ENCODE measurements around the gene SLC29A4. TPM values are rescaled to one million over a fixed set of nuclear protein-coding genes. Genes with fewer than 3 reads are reported as not detected.

SLC29A4 gene
- total RNA-seq, 2 experiments from 2014 or later: 0.45 to 0.88 TPM

DNA sequence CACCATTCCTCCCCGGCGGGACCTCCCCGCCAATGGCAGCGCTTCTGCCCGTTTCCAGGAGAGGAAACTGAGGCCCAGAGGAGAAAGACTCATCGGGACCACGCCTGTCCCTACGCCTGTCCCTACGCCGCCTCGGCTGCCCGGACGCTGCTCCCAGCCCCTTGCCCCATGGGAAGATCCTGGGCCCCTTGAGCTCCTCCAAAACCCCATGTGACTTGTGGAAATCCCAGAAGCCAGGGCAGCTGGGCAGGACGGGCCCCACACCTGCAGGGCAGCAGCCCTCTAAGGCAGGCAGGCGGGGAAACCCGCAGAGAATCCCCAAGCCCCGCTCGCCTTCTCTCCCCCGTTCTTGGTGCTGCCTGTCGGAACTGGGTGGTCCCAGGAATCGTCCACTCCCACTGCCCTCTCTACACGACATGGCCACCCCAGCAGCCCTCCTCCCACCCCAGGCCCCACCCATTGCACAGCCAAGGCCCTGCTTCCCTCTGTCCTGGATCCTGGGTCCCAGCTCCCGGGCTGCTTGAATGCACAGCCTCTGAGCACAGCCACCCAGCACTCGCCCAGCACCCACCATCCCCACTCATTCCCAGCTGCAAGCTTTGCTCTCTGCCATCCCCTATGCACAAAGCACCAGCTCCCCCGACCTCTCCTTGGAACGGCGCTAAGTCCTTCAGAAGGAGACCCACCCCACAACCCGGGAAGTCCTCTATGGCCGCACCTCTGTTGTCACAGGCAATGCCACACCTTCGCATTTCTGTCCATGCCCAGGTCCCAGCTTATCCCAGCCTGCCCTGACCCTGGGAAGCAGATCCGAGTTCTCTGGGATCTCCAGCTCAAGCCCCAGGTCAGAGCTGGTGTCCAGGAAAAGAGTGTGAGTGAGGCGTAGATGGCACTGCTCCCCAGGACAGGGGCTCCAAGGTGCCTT, 50.6 kb downstream of the SLC29A4 start:
- no peak for DNase-seq
- POLR2A ChIA-PET: no interaction called here
- CTCF ChIA-PET: no interaction called here
- peaks cover 61% of the 10 kb centered on the region for H3K36me3 Mint-ChIP-seq (ENCODE audit: low read depth)
- peaks cover 17% of the 10 kb centered on the region for H3K4me1 Mint-ChIP-seq
- H3K27ac Mint-ChIP-seq: no peak overlapping the region
- peaks cover 3% of the 10 kb centered on the region for H3K27me3 Mint-ChIP-seq
- H3K4me3 Mint-ChIP-seq: no peak overlapping the region
- peaks cover 9% of the 10 kb centered on the region for H3K9me3 Mint-ChIP-seq

DNA sequence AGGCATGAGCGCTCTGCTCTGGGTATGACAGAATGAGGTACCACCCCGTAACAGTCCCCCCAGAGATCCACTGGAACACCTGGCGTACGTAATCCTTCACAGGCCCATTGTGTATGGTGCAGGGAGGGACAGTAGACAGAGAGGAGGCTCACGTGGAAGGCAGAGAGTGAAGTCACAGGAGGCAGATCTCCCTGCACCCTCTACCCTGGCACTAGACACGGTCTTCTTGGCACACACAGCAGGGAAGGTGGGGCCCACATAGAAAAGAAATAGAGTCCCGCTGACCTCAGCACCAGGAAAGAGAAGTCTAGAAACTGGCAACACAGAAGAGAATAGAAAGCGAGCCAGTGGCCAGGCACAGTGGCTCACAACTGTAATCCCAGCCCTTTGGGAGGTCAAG, 51.9 kb downstream of the SLC29A4 start:
- peaks cover 17% of the 10 kb centered on the region for H3K4me1 Mint-ChIP-seq
- no peak overlapping the region for H3K27ac Mint-ChIP-seq
- H3K36me3 Mint-ChIP-seq (ENCODE audit: low read depth): peaks cover 67% of the 10 kb centered on the region
- peaks cover 3% of the 10 kb centered on the region for H3K27me3 Mint-ChIP-seq
- peaks cover 9% of the 10 kb centered on the region for H3K9me3 Mint-ChIP-seq
- ChIA-PET CTCF (no interaction called here), POLR2A (no interaction called here)
- no peak for DNase-seq
- no peak overlapping the region for H3K4me3 Mint-ChIP-seq

DNA sequence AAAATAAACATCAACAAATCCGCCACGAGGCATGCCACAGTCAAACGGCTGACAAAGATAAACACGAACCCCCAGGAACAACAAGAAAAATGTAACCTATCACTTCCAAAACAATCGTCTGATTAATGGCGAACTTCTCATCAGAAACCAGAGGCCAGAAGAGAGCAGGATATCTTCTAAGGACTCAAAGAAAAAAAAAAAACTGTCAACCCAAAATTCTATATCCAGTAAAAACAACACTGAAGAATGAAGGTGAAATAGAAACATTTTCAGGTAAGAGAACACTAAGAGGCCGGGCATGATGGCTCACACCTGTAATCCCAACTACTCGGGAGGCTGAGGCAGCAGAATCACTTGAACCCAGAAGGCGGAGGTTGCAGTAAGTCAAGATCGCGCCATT, 54.3 kb downstream of the SLC29A4 start:
- POLR2A ChIA-PET: no interaction called here
- Mint-ChIP-seq H3K4me1 (peaks cover 12% of the 10 kb centered on the region), H3K4me3 (no peak overlapping the region), H3K9me3 (peaks cover 13% of the 10 kb centered on the region), H3K36me3 (ENCODE audit: low read depth) (peaks cover 72% of the 10 kb centered on the region), H3K27me3 (no peaks in the 10 kb centered on the region), H3K27ac (no peak overlapping the region)
- CTCF ChIA-PET: interaction anchor here (0.6 kb wide), 1 partner anchor 22 kb away, joined by 3 read pairs; no protein-coding TSS in a partner anchor
- no peak for DNase-seq

DNA sequence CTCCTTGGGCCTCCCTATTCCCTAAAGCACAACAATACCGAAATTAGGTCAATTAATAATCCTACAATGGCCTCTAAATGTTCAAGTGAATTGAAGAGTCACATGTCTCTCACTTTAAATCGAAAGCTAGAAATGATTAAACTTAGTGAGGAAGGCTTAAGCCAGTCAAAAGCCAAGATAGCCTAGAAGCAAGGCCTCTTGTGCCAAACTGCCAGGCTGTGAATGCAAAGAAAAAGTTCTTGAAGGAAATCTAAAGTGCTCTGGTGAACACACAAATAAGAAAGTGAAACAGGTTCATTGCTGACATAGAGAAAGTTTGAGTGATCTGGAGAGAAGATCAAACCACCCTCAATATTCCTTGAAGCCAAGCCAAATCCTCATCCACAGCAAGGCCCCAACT, 57.2 kb downstream of the SLC29A4 start:
- no peak overlapping the region for H3K4me3 Mint-ChIP-seq
- H3K27ac Mint-ChIP-seq: no peak overlapping the region
- peaks cover 6% of the 10 kb centered on the region for H3K4me1 Mint-ChIP-seq
- DNase-seq: no peak
- peaks cover 84% of the 10 kb centered on the region for H3K36me3 Mint-ChIP-seq (ENCODE audit: low read depth)
- H3K9me3 Mint-ChIP-seq: peaks cover 23% of the 10 kb centered on the region
- POLR2A ChIA-PET: no interaction called here
- CTCF ChIA-PET: no interaction called here
- no peaks in the 10 kb centered on the region for H3K27me3 Mint-ChIP-seq

DNA sequence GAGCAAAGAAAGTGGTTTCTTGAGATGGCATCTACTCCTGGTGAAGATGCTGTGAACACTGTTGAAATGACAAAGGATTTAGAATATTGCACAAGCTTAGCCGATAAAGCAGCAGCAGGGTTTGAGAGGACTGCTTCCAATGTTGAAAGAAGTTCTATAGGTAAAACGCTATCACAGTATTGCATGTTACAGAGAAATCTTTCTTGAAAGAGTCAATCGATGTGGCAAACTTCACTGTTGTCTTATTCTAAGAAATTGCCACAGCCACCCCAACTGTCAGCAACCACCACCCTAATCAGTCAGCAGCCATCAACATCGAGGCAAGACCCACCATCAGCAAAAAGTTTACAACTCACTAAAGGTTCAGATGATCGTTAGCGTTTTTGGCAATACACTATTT, 59.9 kb downstream of the SLC29A4 start:
- DNase-seq: no peak
- Mint-ChIP-seq H3K27me3 (no peaks in the 10 kb centered on the region), H3K27ac (no peak overlapping the region), H3K36me3 (ENCODE audit: low read depth) (peaks cover 75% of the 10 kb centered on the region), H3K9me3 (peaks cover 15% of the 10 kb centered on the region), H3K4me3 (no peak overlapping the region), H3K4me1 (peaks cover 6% of the 10 kb centered on the region)
- ChIA-PET CTCF (no interaction called here), POLR2A (no interaction called here)

DNA sequence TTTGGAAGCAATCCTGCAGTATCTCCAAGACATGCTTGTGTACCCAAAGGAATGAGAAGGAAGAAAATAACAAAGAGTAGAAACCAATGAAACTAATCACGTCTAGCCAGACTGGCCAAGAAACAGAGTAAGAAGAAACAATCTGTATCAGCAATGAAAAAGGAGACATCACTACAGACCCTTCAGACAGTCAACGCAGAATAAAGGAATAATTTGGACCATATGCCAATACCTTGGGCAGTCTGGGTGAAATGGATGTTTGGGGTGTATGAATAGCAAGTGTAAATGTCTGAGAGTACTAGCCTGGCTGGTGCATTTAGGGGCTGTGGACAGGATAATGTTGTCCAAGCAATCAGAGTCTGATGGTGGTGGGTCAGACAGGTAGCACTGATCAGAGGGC, 61.1 kb downstream of the SLC29A4 start:
- POLR2A ChIA-PET: no interaction called here

DNA sequence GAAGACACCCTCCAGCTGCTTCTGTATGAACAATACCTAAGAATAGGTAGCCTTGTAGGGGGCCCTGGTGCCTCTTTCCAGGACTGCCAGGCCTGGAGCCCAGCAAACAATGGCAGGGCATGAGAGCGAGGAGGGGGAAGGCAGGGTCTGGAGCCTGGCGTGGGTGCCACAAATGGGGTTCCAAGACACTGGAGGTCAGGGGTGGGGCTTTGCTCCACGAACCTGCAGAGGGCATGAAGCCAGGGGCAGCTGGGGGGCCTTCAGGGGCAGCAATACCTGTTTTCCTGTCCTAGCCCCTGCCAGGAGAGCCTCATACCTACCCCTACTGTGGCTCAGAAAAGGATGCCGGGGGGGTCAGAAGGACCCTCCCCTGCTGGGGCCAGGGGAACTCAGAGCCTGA, 61.6 kb downstream of the SLC29A4 start:
- DNase-seq: no peak
- CTCF ChIA-PET: no interaction called here
- H3K36me3 Mint-ChIP-seq (ENCODE audit: low read depth): peaks cover 68% of the 10 kb centered on the region
- peaks cover 6% of the 10 kb centered on the region for H3K4me1 Mint-ChIP-seq
- H3K4me3 Mint-ChIP-seq: no peak overlapping the region
- POLR2A ChIA-PET: no interaction called here
- H3K9me3 Mint-ChIP-seq: peaks cover 15% of the 10 kb centered on the region
- H3K27ac Mint-ChIP-seq: no peak overlapping the region
- H3K27me3 Mint-ChIP-seq: no peaks in the 10 kb centered on the region

More for the DNA sequence above, 61.1 kb downstream of the SLC29A4 start:
- Mint-ChIP-seq H3K4me1 (peaks cover 6% of the 10 kb centered on the region), H3K4me3 (no peak overlapping the region), H3K9me3 (peaks cover 15% of the 10 kb centered on the region), H3K27me3 (no peaks in the 10 kb centered on the region), H3K36me3 (ENCODE audit: low read depth) (peaks cover 69% of the 10 kb centered on the region), H3K27ac (no peak overlapping the region)
- no peak for DNase-seq
- CTCF ChIA-PET: no interaction called here

DNA sequence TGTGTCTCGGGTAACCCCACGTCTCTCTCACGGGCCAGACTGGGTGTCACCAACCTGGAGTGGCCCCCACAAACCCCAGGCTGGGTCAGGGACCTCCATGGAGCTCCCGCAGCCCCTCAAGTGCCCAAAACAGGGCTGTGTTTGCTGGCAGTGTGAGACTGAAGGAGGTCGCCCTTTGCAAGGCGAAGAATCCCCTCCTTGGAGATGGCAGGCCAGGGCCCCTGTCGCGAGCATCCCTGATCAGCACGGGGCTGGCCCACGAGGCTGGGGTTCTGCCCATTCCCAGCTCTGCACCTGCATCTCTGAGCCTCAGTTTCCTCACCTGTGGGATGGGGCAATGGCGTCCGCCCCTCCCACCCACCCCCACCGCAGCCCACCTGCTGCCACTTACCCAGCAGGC, 62.4 kb downstream of the SLC29A4 start:
- ChIA-PET POLR2A (no interaction called here), CTCF (interaction anchor here (0.6 kb wide), 1 partner anchor 57 kb away, joined by 3 read pairs; no protein-coding TSS in a partner anchor)
- no peaks in the 10 kb centered on the region for H3K27me3 Mint-ChIP-seq
- H3K36me3 Mint-ChIP-seq (ENCODE audit: low read depth): peaks cover 63% of the 10 kb centered on the region
- no peak overlapping the region for H3K27ac Mint-ChIP-seq
- peaks cover 15% of the 10 kb centered on the region for H3K9me3 Mint-ChIP-seq
- H3K4me1 Mint-ChIP-seq: peaks cover 1% of the 10 kb centered on the region
- no peak for DNase-seq
- no peak overlapping the region for H3K4me3 Mint-ChIP-seq

DNA sequence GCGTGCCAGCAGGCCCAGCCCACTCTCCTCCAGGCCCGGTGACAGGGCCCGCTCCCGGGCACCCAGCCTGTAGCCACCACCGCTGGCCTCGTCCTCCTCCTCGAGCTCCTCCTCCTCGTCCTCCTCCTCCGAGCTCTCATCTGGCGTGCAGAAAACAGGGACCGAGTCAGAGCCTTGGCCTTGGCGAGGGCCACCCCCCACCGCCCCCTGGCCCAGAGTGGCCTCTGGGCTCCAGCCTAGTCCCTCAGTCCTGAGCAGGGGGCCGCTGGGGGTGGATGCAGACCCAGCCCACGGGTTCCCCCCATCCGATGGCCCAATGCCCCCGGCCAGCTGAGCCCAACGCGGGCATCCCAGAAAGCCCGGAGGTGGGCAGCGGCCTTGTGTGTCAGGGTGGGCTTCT, 62.9 kb downstream of the SLC29A4 start:
- peaks cover 15% of the 10 kb centered on the region for H3K9me3 Mint-ChIP-seq
- H3K27me3 Mint-ChIP-seq: no peaks in the 10 kb centered on the region
- POLR2A ChIA-PET: no interaction called here
- CTCF ChIA-PET: interaction anchor here (0.6 kb wide), 1 partner anchor 56 kb away, joined by 3 read pairs; no protein-coding TSS in a partner anchor
- no peak overlapping the region for H3K4me3 Mint-ChIP-seq
- H3K27ac Mint-ChIP-seq: no peak overlapping the region
- no peaks in the 10 kb centered on the region for H3K4me1 Mint-ChIP-seq
- H3K36me3 Mint-ChIP-seq (ENCODE audit: low read depth): peaks cover 61% of the 10 kb centered on the region
- no peak for DNase-seq

DNA sequence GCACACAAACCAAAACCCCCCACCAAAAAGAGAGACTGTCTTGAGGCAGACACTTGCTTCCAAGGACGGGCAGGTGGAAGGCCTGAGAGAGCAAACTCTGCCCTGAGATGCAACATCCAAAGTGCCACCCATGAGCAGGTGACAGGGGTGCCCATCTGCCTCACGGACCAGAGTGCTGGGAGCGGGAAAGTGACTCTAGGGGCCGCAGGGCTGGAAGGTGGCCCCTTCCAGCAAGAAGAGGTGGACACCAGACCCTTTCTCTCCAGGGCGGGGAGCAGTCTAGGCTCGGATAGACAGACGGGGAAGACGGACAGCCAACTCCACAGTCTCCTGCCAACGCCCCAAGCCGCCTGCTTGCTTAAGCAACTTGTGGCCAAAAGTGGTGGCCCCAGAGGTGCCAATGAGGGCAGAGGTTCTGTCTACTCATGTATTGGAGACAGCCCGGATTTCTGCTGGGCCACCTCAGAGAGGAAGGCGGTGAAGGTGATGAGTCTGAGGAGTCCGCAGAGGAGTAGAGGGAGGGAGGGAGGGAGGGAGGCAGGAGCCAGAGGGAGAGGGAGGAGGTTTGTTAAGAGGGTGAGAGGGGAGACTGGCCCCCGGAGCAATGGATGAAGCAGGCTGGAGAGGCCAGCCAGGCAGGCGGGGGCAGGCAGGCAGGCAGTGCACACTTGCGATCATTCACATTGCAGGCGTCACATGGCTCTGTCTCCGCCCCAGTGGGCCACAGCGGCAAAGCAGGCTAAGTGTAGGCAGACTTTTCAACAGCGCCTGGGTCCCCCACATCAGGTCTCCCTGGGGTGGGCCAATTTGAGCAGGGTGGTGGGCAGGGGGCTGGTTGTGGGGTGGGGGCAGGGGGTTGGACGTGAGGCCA, 65.6 kb downstream of the SLC29A4 start:
- no peak for DNase-seq
- H3K27me3 Mint-ChIP-seq: no peaks in the 10 kb centered on the region
- H3K27ac Mint-ChIP-seq: no peak overlapping the region
- peaks cover 11% of the 10 kb centered on the region for H3K9me3 Mint-ChIP-seq
- ChIA-PET POLR2A (no interaction called here), CTCF (no interaction called here)
- H3K4me1 Mint-ChIP-seq: no peaks in the 10 kb centered on the region
- peaks cover 61% of the 10 kb centered on the region for H3K36me3 Mint-ChIP-seq (ENCODE audit: low read depth)
- no peak overlapping the region for H3K4me3 Mint-ChIP-seq

DNA sequence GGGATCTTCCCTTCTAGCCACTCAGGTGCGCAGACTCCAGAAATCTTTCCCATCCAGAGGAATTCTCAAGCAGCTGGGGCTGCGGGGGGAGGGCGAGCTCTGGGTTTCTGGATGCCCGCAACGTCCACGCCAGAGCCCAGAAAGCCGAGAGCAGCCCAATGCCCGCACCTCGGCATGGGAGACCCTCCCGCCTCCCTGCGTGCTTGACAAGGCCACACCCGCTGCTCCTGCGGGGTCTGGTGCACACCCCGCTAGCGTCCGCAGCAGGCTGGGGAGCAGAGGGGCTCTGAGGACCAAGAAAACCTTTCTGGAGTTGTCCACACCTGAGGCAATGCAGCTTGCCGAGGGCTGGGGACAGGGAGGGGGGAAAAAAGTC, 66.2 kb downstream of the SLC29A4 start:
- no peaks in the 10 kb centered on the region for H3K27me3 Mint-ChIP-seq
- ChIA-PET POLR2A (no interaction called here), CTCF (no interaction called here)
- DNase-seq: no peak
- H3K27ac Mint-ChIP-seq: no peak overlapping the region
- no peaks in the 10 kb centered on the region for H3K4me1 Mint-ChIP-seq
- H3K4me3 Mint-ChIP-seq: no peak overlapping the region
- peaks cover 7% of the 10 kb centered on the region for H3K9me3 Mint-ChIP-seq
- peaks cover 58% of the 10 kb centered on the region for H3K36me3 Mint-ChIP-seq (ENCODE audit: low read depth)

DNA sequence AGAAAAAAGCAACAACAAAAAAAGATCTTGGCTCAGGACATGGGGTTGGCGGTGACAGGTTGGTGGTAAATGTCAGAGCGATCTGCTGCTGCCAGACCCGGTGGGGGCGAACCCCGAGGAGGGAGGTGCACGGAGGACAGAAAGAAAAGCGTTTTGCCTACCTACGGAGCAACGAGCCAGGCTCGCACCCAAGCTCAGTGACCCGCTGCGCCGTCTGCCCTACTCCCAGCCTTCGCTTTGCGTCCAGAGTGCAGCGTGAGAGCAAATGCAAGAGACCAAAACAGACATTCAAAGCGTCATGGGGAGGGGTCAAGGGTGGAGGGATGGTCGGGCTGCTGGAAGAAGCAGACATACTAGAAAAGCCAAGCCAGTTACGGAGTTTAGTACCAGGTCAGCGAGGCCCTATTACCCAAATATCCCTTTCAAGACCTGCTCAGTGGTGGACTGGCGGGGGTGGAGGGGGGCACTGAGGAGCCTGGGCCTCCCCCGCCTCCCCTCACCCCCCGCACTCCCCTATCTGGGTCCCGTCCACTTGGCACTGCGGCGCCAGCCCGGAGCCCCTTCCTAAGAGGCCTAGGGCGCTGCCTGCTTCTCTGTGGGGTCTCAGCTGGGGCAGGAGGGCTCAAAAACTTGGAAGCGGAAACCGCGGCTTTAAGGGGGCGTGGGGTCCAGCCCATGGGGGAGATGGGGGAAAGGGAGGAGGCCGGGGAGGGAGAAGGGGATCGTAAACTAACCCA, 66.9 kb downstream of the SLC29A4 start:
- DNase-seq: no peak
- CTCF ChIA-PET: no interaction called here
- H3K9me3 Mint-ChIP-seq: peaks cover 3% of the 10 kb centered on the region
- peaks cover 56% of the 10 kb centered on the region for H3K36me3 Mint-ChIP-seq (ENCODE audit: low read depth)
- H3K4me1 Mint-ChIP-seq: peaks cover 4% of the 10 kb centered on the region
- H3K27ac Mint-ChIP-seq: no peak overlapping the region
- H3K4me3 Mint-ChIP-seq: no peak overlapping the region
- H3K27me3 Mint-ChIP-seq: no peaks in the 10 kb centered on the region
- POLR2A ChIA-PET: interaction anchor here (1.0 kb wide), 1 partner anchor 25 kb away, joined by 3 read pairs; no protein-coding TSS in a partner anchor

DNA sequence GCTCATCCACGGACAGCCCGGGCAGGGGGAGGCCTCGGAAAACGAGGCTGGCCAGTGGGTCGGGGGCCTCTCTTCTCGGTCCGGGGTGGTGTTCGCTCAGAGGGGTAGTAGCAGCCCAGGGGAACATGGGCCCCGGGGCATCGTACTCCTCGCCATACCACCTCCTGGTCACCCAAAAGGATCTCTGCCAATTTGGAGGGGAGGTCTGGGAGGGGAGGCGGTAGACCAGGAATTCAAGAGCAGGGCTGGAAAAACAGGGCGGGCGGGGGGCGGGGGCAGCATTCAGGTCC, 67.4 kb downstream of the SLC29A4 start:
- no peak overlapping the region for H3K27ac Mint-ChIP-seq
- DNase-seq: no peak
- H3K9me3 Mint-ChIP-seq: no peaks in the 10 kb centered on the region
- ChIA-PET CTCF (no interaction called here), POLR2A (interaction anchor here (1.0 kb wide), 1 partner anchor 25 kb away, joined by 3 read pairs; no protein-coding TSS in a partner anchor)
- H3K36me3 Mint-ChIP-seq (ENCODE audit: low read depth): peaks cover 56% of the 10 kb centered on the region
- peaks cover 10% of the 10 kb centered on the region for H3K4me1 Mint-ChIP-seq
- H3K27me3 Mint-ChIP-seq: no peaks in the 10 kb centered on the region
- no peak overlapping the region for H3K4me3 Mint-ChIP-seq

All from activated CD4-positive, alpha-beta memory T cell treated with anti-CD3 and anti-CD28 coated beads, Interleukin-2, amount 10 ng/mL, durations not matched to agents 7 days and 5 days (primary cell).